ENCODE results near the gene ZNF407. TPM values are rescaled to one million over a fixed set of nuclear protein-coding genes. Genes with fewer than 3 reads are reported as not detected.

Gene ZNF407
- total and polyA plus RNA-seq, 4 donors = 1.9 to 16.5 (median 6.6) TPM

- Histone ChIP-seq H3K4me1 (ENCODE audit: control insufficient read depth in 4 of 4, insufficient read depth in 4 of 4, low read length in 3 of 4) (peaks cover 0 to 10% (median under 1%) of the 10 kb centered on the region in 4 donors), H3K27me3 (ENCODE audit: control insufficient read depth in 4 of 4, insufficient read depth in 4 of 4, low read length in 3 of 4) (no peaks in the 10 kb centered on the region), H3K36me3 (ENCODE audit: control insufficient read depth in 4 of 4, insufficient read depth in 3 of 4, low read depth in 1 of 4, low read length in 3 of 4) (peaks cover 0 to 7% (median 5%) of the 10 kb centered on the region in 4 donors), H3K27ac (ENCODE audit: low read depth in 1 of 2, low read length in 2 of 2) (no peak overlapping the region), H3K9ac (ENCODE audit: low read depth in 1 of 2, low read length in 2 of 2) (no peak overlapping the region), H3K9me3 (ENCODE audit: control insufficient read depth in 4 of 4, low read length in 3 of 4) (no peaks in the 10 kb centered on the region), H3K4me3 (ENCODE audit: low read depth in 1 of 3, low read length in 3 of 3) (no peak overlapping the region)
- TF ChIP-seq HNF4G (IDR thresholded peaks at IDR 0.05) (no peak), TAF1 (conservative IDR thresholded peaks at IDR 0.05) (no peak), FOXA2 (IDR thresholded peaks at IDR 0.05) (no peak), MAX (IDR thresholded peaks at IDR 0.05) (no peak), ZBTB33 (IDR thresholded peaks at IDR 0.05) (no peak), JUND (IDR thresholded peaks at IDR 0.05) (no peak), NR2F2 (IDR thresholded peaks at IDR 0.05) (no peak), FOXA1 (IDR thresholded peaks at IDR 0.05) (no peak), RXRA (IDR thresholded peaks at IDR 0.05) (no peak), YY1 (IDR thresholded peaks at IDR 0.05) (no peak), CTCF (IDR thresholded peaks at IDR 0.05; ENCODE audit: low read depth, low read length, missing input control) (no peak), REST (IDR thresholded peaks at IDR 0.05) (no peak), SP1 (IDR thresholded peaks at IDR 0.05) (no peak), RAD21 (IDR thresholded peaks at IDR 0.05) (no peak), ATF3 (IDR thresholded peaks at IDR 0.05) (no peak), EGR1 (IDR thresholded peaks at IDR 0.05; ENCODE audit: low read depth in 2 of 2) (no peak), HNF4A (conservative IDR thresholded peaks at IDR 0.05) (no peak), GABPA (IDR thresholded peaks at IDR 0.05 in 1 of 2, conservative IDR thresholded peaks at IDR 0.05 in 1 of 2) (no peak)
- 89% methylated on average over 1 of the region's 1 CpG for WGBS
- DNase-seq (ENCODE audit: low spot score) = no peak
Observed at GRCh38 chr18:74590671-74591070, 7.0 kb upstream of the ZNF407 start.
